D721Med (cell line): Measurements from ENCODE around the gene MYO9B.

Experiments used
- DNase-seq: peaks from one replicate; pipeline ENCODE4 v3.0.0; 2011; ENCODE audit warnings: low spot score; ENCODE audit not compliant: insufficient read length
- FAIRE-seq: peaks from 2 replicates; lab custom pipeline; 2011; peaks lifted over from hg19 to GRCh38; lab: Jason Lieb, UNC
- TF ChIP-seq, protein P1 (sequence below): IDR thresholded peaks from 2 replicates; pipeline ENCODE4 v1.5.1; 2012; ENCODE audit warnings: mild to moderate bottlenecking, control low read depth; ENCODE audit not compliant: insufficient read depth; ENCODE audit errors: missing control alignments

MYO9B gene

GRCh38 chr19:17075035-17075863 is at the start of gene MYO9B, which contains the start of gene HAUS8:
Gene MYO9B, plus strand, starts transcription at chr19:17075777. Its CDS starts 25,941 bp downstream, at chr19:17101718.
Gene HAUS8, minus strand, starts transcription at chr19:17075452. Its CDS starts 30 bp downstream, at chr19:17075422.
- FAIRE-seq: no peak
- peak; percentile 90 for DNase-seq
- TF ChIP-seq, protein P1, sequence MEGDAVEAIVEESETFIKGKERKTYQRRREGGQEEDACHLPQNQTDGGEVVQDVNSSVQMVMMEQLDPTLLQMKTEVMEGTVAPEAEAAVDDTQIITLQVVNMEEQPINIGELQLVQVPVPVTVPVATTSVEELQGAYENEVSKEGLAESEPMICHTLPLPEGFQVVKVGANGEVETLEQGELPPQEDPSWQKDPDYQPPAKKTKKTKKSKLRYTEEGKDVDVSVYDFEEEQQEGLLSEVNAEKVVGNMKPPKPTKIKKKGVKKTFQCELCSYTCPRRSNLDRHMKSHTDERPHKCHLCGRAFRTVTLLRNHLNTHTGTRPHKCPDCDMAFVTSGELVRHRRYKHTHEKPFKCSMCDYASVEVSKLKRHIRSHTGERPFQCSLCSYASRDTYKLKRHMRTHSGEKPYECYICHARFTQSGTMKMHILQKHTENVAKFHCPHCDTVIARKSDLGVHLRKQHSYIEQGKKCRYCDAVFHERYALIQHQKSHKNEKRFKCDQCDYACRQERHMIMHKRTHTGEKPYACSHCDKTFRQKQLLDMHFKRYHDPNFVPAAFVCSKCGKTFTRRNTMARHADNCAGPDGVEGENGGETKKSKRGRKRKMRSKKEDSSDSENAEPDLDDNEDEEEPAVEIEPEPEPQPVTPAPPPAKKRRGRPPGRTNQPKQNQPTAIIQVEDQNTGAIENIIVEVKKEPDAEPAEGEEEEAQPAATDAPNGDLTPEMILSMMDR: no peak

GRCh38 chr19:17025991-17026658 is 49.5 kb upstream of the MYO9B start:
- TF ChIP-seq, protein P1: no peak
- FAIRE-seq: no peak
- no peak for DNase-seq

DNA sequence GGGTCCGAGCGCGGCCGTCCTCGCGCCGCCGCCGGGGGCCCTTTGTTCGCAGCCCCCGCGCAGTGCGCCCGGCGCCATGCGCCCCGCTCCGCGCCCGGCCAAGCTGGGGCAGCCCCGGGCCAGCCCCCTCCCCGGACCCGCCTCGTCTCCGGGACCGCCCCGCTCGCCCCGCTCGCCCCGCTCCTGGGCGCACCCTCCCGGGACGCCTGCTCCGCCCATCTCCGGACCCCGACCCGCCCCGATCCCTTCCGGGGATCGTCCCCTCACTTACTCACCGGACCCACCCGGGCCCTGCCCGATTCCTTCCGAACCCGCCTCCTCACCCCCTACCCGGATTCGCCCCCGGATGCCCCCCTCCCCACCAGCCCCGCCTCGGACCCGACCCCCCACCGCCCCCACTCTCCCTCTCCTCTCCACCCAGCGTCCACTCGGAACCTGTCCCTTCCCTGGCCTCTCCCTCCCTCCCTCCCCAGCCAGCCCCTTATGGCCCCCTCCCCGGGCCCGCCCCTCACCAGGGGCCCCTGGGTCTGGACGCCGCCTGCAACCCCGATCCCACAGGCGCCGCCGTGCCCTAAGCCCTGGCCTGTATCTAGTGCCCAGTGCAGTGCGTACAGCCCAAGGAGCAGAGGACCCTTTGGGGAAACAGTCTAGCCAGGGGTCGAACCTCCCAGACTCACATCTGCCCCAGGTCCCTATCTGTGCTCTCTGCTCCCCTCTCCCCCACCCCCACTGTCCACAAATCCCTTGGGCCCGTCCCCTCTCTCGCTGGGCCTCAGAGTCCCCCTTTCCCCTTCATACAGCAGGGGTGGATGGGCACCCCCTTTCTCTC is 48.7 kb upstream of the MYO9B start, which contains the start of gene CPAMD8:
Gene CPAMD8 (minus strand): TSS at position 105 of the 829 bp plus-strand sequence. CDS start 168 bp downstream, outside the sequence.
- FAIRE-seq: no peak
- TF ChIP-seq, protein P1: no peak
- DNase-seq: no peak

GRCh38 chr19:17027535-17027975 is 48.0 kb upstream of the MYO9B start:
- no peak for FAIRE-seq
- no peak for DNase-seq
- TF ChIP-seq, protein P1: no peak

DNA sequence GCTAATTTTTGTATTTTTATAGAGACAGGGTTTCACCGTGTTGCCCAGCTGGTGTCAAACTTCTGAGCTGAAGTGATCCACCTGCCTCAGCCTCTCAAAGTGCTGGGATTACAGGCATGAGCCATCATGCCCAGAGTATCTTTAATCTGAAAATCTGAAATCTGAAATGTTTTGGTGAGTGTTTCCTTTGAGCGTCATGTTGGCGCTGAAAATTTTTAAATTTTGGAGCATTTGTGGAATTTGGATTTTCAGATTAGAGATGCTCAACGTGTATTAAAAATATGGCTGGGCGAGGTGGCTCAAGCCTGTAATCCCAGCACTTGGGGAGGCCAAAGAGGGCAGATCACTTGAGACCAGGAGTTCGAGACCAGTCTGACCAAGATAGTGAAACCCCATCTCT is 43.8 kb upstream of the MYO9B start:
- TF ChIP-seq, protein P1: no peak

DNA sequence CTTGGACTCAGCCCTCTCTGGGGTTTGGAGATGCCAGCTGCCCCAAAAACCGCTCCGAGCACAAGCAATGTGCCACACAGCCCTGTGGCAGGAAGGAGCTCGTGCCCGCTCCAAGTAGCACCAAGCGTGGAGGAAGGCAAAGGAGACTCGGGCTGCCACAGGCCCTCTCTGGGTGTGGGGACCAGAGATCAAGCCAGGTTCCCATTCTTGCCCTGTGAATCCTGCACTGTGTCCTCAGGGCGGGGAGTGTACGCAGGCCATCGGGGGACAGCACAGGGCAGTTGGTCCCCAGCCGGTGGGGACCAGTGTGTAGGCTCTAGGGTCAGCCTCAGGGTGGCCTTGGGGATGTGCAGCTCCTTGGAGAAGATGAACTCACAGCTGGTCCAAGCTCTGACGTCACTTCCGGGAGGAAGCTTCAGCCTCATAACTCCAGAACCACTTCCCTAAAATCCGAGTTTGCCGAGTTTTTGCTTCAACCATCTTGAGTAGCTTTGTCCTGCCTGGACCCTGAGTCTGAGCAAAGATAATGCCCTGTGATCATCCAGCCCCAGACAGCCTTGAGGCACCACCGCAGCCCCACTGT is 39.6 kb upstream of the MYO9B start:
- TF ChIP-seq, protein P1: no peak
- no peak for DNase-seq
- no peak for FAIRE-seq

More for the DNA sequence above, 43.8 kb upstream of the MYO9B start:
- DNase-seq (no peak), FAIRE-seq (no peak)
